Osteoblast (primary cell): ENCODE results near the gene PRKN. TPM values are rescaled to one million over a fixed set of nuclear protein-coding genes. Genes with fewer than 3 reads are reported as not detected.

Experiments used
- DNase-seq: peaks from one replicate; pipeline ENCODE4 v3.0.0; 2011; ENCODE audit warnings: low spot score, mixed read lengths; ENCODE audit not compliant: insufficient read length; ENCODE audit errors: missing footprints
- H2AFZ ChIP-seq: 2 replicates; pipeline ENCODE4 v1.6.0; 2011; ENCODE audit warnings: mild to moderate bottlenecking, low read length
- H3K27ac ChIP-seq: 2 replicates; pipeline ENCODE4 v1.5.1; 2011; ENCODE audit warnings: mild to moderate bottlenecking, low read depth, low read length, moderate library complexity
- H3K27me3 ChIP-seq: 2 replicates; pipeline ENCODE4 v1.6.0; 2012; ENCODE audit warnings: mild to moderate bottlenecking, control low read depth, inconsistent platforms, low read length, moderate library complexity; ENCODE audit not compliant: insufficient read depth
- H3K36me3 ChIP-seq: 2 replicates; pipeline ENCODE4 v1.5.1; 2011; ENCODE audit warnings: mild to moderate bottlenecking, low read length, control low read depth, moderate library complexity; ENCODE audit not compliant: insufficient read depth
- H3K4me1 ChIP-seq: 2 replicates; pipeline ENCODE4 v1.5.1; 2011; ENCODE audit warnings: mild to moderate bottlenecking, low read length, control low read depth, moderate library complexity; ENCODE audit not compliant: insufficient read depth
- H3K4me2 ChIP-seq: 2 replicates; pipeline ENCODE4 v1.6.0; 2011; ENCODE audit warnings: mild to moderate bottlenecking, low read length; ENCODE audit not compliant: insufficient read depth
- H3K4me3 ChIP-seq: fragments of 200-600 bp; sonication (generic); 3 replicates; pipeline ENCODE4 v1.5.1; 2012; ENCODE audit warnings: mild to moderate bottlenecking, low read length, inconsistent platforms; ENCODE audit not compliant: insufficient read depth
- H3K79me2 ChIP-seq: 2 replicates; pipeline ENCODE4 v1.6.0; 2012; ENCODE audit warnings: mild to moderate bottlenecking, low read length, control low read depth, inconsistent platforms; ENCODE audit not compliant: insufficient read depth
- H3K9me3 ChIP-seq: 2 replicates; pipeline ENCODE4 v1.5.1; 2011; ENCODE audit warnings: low read depth, low read length, control low read depth
- H4K20me1 ChIP-seq: 2 replicates; pipeline ENCODE4 v1.6.0; 2012; ENCODE audit warnings: mild to moderate bottlenecking, low read length, control low read depth; ENCODE audit not compliant: insufficient read depth
- total RNA-seq: library from RNA; depleted of rRNA; stranded (reverse); fragments of >200 nt; gene quantifications from 2 replicates; pipeline ENCODE4 v1.2.3, GENCODE V29; 2012
- TF ChIP-seq, protein P1 (sequence below): IDR thresholded peaks from 2 replicates; pipeline ENCODE4 v1.5.1; 2011; ENCODE audit warnings: mild to moderate bottlenecking, low read depth, low read length, moderate library complexity; ENCODE audit errors: extremely low read depth

PRKN gene
- total RNA-seq, 1 donor: 2.9 TPM

GRCh38 chr6:161651949-161652348 lies 1075.6 kb downstream of the PRKN start:
- no peaks in the 10 kb centered on the region for H3K9me3 ChIP-seq
- H4K20me1 ChIP-seq: no peaks in the 10 kb centered on the region
- no peak overlapping the region for H3K27ac ChIP-seq
- H2AFZ ChIP-seq: no peak overlapping the region
- no peak overlapping the region for H3K4me3 ChIP-seq
- DNase-seq: no peak
- no peaks in the 10 kb centered on the region for H3K27me3 ChIP-seq
- no peaks in the 10 kb centered on the region for H3K36me3 ChIP-seq
- no peaks in the 10 kb centered on the region for H3K79me2 ChIP-seq
- H3K4me1 ChIP-seq: no peaks in the 10 kb centered on the region
- TF ChIP-seq, protein P1, sequence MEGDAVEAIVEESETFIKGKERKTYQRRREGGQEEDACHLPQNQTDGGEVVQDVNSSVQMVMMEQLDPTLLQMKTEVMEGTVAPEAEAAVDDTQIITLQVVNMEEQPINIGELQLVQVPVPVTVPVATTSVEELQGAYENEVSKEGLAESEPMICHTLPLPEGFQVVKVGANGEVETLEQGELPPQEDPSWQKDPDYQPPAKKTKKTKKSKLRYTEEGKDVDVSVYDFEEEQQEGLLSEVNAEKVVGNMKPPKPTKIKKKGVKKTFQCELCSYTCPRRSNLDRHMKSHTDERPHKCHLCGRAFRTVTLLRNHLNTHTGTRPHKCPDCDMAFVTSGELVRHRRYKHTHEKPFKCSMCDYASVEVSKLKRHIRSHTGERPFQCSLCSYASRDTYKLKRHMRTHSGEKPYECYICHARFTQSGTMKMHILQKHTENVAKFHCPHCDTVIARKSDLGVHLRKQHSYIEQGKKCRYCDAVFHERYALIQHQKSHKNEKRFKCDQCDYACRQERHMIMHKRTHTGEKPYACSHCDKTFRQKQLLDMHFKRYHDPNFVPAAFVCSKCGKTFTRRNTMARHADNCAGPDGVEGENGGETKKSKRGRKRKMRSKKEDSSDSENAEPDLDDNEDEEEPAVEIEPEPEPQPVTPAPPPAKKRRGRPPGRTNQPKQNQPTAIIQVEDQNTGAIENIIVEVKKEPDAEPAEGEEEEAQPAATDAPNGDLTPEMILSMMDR: no peak
- no peak overlapping the region for H3K4me2 ChIP-seq

- H3K4me2 ChIP-seq: no peak overlapping the region
- no peak for DNase-seq
- no peaks in the 10 kb centered on the region for H4K20me1 ChIP-seq
- no peak overlapping the region for H2AFZ ChIP-seq
- no peaks in the 10 kb centered on the region for H3K4me1 ChIP-seq
- H3K9me3 ChIP-seq: no peaks in the 10 kb centered on the region
- no peak overlapping the region for H3K27ac ChIP-seq
- TF ChIP-seq, protein P1: no peak
- H3K79me2 ChIP-seq: no peaks in the 10 kb centered on the region
- H3K27me3 ChIP-seq: no peaks in the 10 kb centered on the region
- H3K4me3 ChIP-seq: no peak overlapping the region
- no peaks in the 10 kb centered on the region for H3K36me3 ChIP-seq
Observed at GRCh38 chr6:161649841-161650240, 1077.7 kb downstream of the PRKN start.

- Histone ChIP-seq H3K27me3 (no peaks in the 10 kb centered on the region), H3K27ac (no peak overlapping the region), H3K79me2 (no peaks in the 10 kb centered on the region), H2AFZ (no peak overlapping the region), H3K4me1 (no peaks in the 10 kb centered on the region), H3K9me3 (no peaks in the 10 kb centered on the region), H3K4me3 (no peak overlapping the region), H3K4me2 (no peak overlapping the region), H4K20me1 (no peaks in the 10 kb centered on the region), H3K36me3 (no peaks in the 10 kb centered on the region)
- DNase-seq: no peak
- TF ChIP-seq, protein P1: no peak
Observed at GRCh38 chr6:161649068-161649467, 1078.5 kb downstream of the PRKN start.

DNA sequence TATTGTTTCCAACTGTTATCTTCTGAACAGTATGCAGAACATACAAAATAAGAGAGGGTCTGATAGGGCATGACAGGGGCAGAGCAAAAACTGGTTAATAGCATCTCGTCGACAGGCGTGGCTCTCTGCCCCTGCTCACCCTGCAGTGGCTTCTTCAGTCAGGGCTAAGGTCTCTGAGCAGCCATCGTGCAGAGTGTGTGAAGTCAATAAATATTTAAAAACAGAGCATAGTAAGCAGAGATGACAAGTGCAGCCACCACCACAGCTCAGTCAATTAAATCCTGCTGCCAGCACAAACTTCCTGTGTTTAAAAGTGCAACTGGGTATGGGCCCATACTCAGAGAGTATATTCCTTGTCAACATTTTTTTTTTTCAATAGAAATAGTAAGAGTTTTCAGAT lies 1080.3 kb downstream of the PRKN start:
- Histone ChIP-seq H3K27me3 (no peaks in the 10 kb centered on the region), H3K4me1 (no peaks in the 10 kb centered on the region), H2AFZ (no peak overlapping the region), H3K9me3 (no peaks in the 10 kb centered on the region), H3K4me3 (no peak overlapping the region), H3K36me3 (no peaks in the 10 kb centered on the region), H3K27ac (no peak overlapping the region), H3K4me2 (no peak overlapping the region), H3K79me2 (no peaks in the 10 kb centered on the region), H4K20me1 (no peaks in the 10 kb centered on the region)
- no peak for DNase-seq
- TF ChIP-seq, protein P1: no peak
